HepG2 (cell line): ENCODE measurements around the gene RNASE8. TPM values are rescaled to one million over a fixed set of nuclear protein-coding genes. Genes with fewer than 3 reads are reported as not detected.

Source experiments
- CSRNP1 ChIP-seq: sonication (generic); formaldehyde crosslinking; IDR thresholded peaks from 2 replicates; pipeline ENCODE4 v1.8.1; 2023; ENCODE audit warnings: mild to moderate bottlenecking, missing genetic modification reagents
- HOXD1 ChIP-seq: sonication (generic); formaldehyde crosslinking; IDR thresholded peaks from 2 replicates; pipeline ENCODE4 v1.5.0; 2020; ENCODE audit warnings: missing genetic modification reagents
- KIAA2018 ChIP-seq: sonication (generic); formaldehyde crosslinking; IDR thresholded peaks from 2 replicates; pipeline ENCODE4 v1.5.0; 2020; ENCODE audit warnings: mild to moderate bottlenecking, missing genetic modification reagents, borderline replicate concordance
- KLF15 ChIP-seq: sonication (generic); formaldehyde crosslinking; IDR thresholded peaks from 2 replicates; pipeline ENCODE4 v1.8.1; 2023; ENCODE audit warnings: borderline replicate concordance, mild to moderate bottlenecking, inconsistent platforms, missing genetic modification reagents, mixed read lengths
- MIER3 ChIP-seq: IDR thresholded peaks from 2 replicates; pipeline ENCODE4 v1.6.1; 2016; ENCODE audit warnings: missing compliant biosample characterization, borderline replicate concordance
- REXO4 ChIP-seq: sonication (generic); formaldehyde crosslinking; IDR thresholded peaks from 2 replicates; pipeline ENCODE4 v1.8.0; 2022; ENCODE audit warnings: missing genetic modification reagents, mild to moderate bottlenecking, borderline replicate concordance
- SMYD3 ChIP-seq: sonication (generic); formaldehyde crosslinking; IDR thresholded peaks from 2 replicates; pipeline ENCODE4 v1.8.1; 2023; ENCODE audit warnings: mild to moderate bottlenecking, missing genetic modification reagents
- THAP7 ChIP-seq: sonication (generic); formaldehyde crosslinking; IDR thresholded peaks from 2 replicates; pipeline ENCODE4 v1.8.1; 2023; ENCODE audit warnings: mild to moderate bottlenecking, missing genetic modification reagents
- ZBTB14 ChIP-seq: sonication (generic); formaldehyde crosslinking; IDR thresholded peaks from 2 replicates; pipeline ENCODE4 v1.4.0; 2020; ENCODE audit warnings: missing genetic modification reagents
- ZMYM4 ChIP-seq: sonication (generic); formaldehyde crosslinking; IDR thresholded peaks from 2 replicates; pipeline ENCODE4 v1.8.1; 2023; ENCODE audit warnings: mild to moderate bottlenecking, missing genetic modification reagents
- ZNF367 ChIP-seq: sonication (generic); formaldehyde crosslinking; IDR thresholded peaks from 2 replicates; pipeline ENCODE4 v1.4.0; 2020; ENCODE audit warnings: missing genetic modification reagents, borderline replicate concordance
- ZNF580 ChIP-seq: IDR thresholded peaks from 2 replicates; pipeline ENCODE4 v1.6.1; 2016; ENCODE audit warnings: low read depth, borderline replicate concordance
- ZNF598 ChIP-seq: sonication (generic); formaldehyde crosslinking; IDR thresholded peaks from 2 replicates; pipeline ENCODE4 v1.5.1; 2020; ENCODE audit warnings: mild to moderate bottlenecking, missing genetic modification reagents, borderline replicate concordance
- ZNF639 ChIP-seq: conservative IDR thresholded peaks from 2 replicates; pipeline ENCODE4 v1.6.1; 2018; ENCODE audit warnings: missing genetic modification reagents
- ZNF879 ChIP-seq: sonication (generic); formaldehyde crosslinking; IDR thresholded peaks from 2 replicates; pipeline ENCODE4 v1.8.1; 2023; ENCODE audit warnings: missing genetic modification reagents
- polyA plus RNA-seq, 8 experiments: library from polyadenylated mRNA; depleted of rRNA in 3 of 8; stranded (reverse) in 7 of 8; unstranded in 1 of 8; fragments of >200 nt; fragmentation: Illumina TruSeq in 4 of 8; extraction: Trizol in 4 of 8; gene quantifications; 2 replicates each; pipeline versions ENCODE4 v1.2.1 to v1.2.3, GENCODE V29; 2011 to 2016; ENCODE audit warnings: low read depth in 4 of 8, missing spikeins in 1 of 8, mixed read lengths in 1 of 8; ENCODE audit not compliant: insufficient read depth in 1 of 8
- total RNA-seq, 5 experiments: library from RNA; depleted of rRNA; stranded (reverse); fragments of >200 nt; fragmentation: Illumina TruSeq; extraction: Trizol; gene quantifications; 2 replicates each; pipeline ENCODE4 v1.2.3, GENCODE V29; 2016; ENCODE audit warnings: low read depth in 1 of 5

Gene RNASE8
- total and polyA plus RNA-seq, 2 of the 13 experiments (the other 11 are each of a cell fraction or from before 2014, with no cell fraction given) = not detected

GRCh38 chr14:21060614-21061346 is 3.2 kb downstream of the RNASE8 start (continued):
- TF ChIP-seq THAP7 (CRISPR knock-in tag) (no peak), HOXD1 (CRISPR knock-in tag) (no peak), SMYD3 (CRISPR knock-in tag) (no peak), ZNF580 (CRISPR knock-in tag) (no peak), ZNF639 (CRISPR knock-in tag) (no peak), REXO4 (no peak), KLF15 (CRISPR knock-in tag) (no peak), ZBTB14 (no peak), CSRNP1 (CRISPR knock-in tag) (no peak), ZNF367 (CRISPR knock-in tag) (no peak), ZNF879 (no peak), MIER3 (CRISPR knock-in tag) (peak; percentile 16; the same call in 1 of the 2 replicates), ZMYM4 (CRISPR knock-in tag) (0 out of 2 replicates have a peak, but pooled peaks have one; percentile 23), KIAA2018 (CRISPR knock-in tag) (no peak), ZNF598 (no peak)
